ENCODE results near the gene SEPTIN5.

The SEPTIN5 gene

DNA sequence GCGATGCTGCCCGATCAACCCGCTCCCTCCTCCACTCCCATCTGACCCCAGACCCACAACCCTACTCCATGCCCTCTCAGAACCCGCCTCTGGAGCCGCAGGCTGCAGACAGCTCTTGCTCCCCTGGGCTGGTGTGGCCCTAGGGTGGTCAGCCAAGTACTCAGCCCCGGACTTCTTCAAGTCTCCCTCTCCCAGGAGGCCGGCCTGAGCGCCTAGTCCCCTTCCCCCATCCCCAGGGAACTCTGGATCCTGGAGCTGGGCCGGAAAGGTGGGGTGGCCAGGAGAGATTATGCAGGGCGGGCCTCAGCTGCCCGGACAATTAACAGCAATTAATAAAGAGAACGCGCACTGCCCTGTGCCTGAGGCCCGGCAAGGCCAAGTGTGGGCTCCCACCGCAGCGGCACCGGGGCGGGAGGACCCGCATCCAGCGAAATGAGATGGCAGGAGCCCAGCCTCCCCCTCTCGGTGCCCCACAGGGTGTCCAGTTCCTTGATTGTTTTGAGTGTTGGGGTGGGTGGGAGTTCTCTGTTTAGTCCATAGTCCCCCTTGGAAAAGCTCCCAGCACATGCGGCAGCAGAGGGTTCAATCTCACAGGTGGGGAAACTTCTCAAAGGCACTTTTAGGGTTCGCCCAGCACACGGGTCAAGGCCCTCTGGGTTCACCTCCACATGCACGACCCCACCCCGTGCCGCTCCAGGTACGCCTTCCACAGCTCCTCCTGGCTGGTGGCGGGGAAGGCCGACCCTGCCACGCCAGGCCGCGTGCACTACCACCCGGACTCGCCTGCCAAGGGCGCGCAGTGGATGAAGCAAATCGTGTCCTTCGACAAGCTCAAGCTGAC lies 49.4 kb downstream of the SEPTIN5 start:
- DNase-seq = no peak

DNA sequence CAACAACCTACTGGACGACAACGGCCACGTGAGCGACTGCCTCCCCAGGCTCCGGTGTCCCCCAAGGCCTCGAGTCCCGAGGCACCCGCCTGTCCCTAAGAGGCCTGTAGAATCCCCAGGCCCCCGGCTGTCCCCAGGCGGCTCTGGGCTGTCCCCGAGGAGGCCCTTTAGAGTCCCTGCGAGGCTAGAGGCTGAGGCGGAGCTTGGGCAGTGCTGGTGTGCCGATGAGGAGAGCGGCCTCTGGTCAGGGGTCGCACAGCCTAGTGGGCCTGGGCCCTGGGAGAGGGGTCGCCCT lies 49.9 kb downstream of the SEPTIN5 start:
- no peak for DNase-seq

DNA sequence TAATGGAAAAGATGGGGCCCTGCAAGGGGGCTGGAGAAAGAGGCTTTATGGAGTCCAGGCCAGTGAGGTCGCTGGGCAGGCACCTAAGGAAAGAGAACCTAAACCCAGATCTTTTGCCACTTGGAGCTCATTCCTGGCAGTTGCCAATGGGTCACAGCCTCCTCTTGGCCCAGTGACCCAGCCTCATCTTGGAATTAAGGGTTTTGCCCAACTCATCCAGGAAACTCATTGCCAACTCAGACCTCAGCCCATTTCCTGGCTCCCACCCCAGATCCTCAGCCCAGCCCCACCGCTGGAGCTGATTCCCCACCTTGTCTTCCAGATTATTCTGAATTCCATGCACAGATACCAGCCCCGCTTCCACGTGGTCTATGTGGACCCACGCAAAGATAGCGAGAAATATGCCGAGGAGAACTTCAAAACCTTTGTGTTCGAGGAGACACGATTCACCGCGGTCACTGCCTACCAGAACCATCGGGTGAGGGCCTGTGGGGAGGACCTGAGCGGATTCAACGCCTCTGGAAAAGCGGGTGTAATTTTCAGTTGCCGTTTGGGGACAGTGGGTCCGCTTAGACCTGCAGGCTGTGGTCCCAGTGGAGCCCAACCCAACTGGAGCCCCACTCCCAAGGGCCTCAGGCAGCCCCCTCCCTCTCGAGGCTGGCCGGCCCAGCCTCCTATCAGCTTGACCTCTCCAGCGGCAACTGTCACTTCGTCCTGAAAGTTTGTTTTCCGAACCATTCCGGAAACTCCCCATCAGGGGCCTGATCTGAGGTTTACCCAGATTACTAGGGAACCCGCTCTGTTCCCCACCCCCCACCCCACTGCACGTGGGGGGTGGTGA lies 50.6 kb downstream of the SEPTIN5 start:
- DNase-seq = no peak

DNA sequence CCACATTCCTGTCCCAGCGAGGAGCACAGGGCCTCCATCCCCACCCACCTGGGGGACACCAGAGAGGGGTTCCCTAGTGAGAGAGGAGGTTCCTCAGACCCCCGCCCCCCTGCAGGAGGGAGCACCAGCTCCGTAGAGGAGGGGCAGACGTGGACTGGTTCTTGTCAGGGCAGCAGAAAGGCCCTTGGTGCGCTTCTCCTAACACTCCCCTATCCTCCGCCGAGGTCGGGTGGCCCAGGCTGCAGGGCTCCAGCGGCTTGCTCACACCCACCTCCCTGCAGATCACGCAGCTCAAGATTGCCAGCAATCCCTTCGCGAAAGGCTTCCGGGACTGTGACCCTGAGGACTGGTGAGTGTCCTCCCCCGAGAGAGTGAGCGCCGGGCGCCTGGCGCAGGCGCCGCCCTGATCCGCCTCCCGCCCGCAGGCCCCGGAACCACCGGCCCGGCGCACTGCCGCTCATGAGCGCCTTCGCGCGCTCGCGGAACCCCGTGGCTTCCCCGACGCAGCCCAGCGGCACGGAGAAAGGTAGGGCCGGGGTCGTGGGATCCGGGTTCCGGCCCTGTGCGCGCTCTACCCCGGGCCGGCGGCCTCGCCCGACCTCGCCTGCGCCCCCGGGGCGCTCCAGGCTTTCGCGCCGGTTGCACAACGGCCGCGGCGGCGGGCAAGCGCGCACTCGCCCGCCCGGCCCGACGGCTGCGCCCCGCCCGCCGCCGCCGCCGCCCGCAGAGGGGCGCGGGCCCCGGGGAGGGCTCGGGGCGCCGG lies 51.4 kb downstream of the SEPTIN5 start:
- DNase-seq = no peak

DNA sequence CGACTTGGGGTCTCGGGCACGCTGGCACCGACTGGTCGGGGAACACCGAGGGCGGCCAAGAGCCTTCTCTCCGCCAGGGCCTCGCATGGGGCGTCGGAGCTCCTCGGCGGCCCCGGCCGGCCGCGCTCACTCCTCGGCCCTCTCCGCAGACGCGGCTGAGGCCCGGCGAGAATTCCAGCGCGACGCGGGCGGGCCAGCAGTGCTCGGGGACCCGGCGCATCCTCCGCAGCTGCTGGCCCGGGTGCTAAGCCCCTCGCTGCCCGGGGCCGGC lies 51.9 kb downstream of the SEPTIN5 start:
- DNase-seq = no peak

DNA sequence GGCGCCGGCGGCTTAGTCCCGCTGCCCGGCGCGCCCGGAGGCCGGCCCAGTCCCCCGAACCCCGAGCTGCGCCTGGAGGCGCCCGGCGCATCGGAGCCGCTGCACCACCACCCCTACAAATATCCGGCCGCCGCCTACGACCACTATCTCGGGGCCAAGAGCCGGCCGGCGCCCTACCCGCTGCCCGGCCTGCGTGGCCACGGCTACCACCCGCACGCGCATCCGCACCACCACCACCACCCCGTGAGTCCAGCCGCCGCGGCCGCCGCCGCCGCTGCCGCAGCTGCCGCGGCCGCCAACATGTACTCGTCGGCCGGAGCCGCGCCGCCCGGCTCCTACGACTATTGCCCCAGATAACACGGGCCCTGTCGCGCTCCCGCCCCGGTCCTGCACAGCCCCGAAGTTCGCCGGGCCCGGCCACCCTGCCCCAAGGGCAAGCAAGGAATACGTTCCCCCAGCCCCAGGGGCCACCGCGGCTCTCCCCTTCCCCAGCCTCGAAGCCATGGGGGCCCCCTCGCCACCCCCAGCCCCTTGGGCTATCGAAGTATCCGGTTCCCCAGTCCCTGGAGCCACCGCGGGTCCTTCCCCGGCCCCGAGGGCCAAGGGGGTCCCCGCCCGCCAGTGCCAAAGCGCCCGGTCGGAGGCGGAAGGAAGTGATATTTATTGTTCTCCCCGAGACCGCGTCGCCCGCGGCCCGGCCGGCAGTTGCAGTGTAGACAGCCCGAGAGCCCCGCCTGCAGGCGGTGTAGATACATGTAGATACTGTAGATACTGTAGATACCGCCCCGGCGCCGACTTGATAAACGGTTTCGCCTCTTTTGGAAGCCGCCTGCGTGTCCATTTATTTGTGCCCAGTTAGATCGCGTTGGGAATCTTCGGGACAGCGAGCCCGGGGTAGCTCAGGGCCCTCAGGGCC lies 52.5 kb downstream of the SEPTIN5 start:
- DNase-seq = peak; percentile 12

DNA sequence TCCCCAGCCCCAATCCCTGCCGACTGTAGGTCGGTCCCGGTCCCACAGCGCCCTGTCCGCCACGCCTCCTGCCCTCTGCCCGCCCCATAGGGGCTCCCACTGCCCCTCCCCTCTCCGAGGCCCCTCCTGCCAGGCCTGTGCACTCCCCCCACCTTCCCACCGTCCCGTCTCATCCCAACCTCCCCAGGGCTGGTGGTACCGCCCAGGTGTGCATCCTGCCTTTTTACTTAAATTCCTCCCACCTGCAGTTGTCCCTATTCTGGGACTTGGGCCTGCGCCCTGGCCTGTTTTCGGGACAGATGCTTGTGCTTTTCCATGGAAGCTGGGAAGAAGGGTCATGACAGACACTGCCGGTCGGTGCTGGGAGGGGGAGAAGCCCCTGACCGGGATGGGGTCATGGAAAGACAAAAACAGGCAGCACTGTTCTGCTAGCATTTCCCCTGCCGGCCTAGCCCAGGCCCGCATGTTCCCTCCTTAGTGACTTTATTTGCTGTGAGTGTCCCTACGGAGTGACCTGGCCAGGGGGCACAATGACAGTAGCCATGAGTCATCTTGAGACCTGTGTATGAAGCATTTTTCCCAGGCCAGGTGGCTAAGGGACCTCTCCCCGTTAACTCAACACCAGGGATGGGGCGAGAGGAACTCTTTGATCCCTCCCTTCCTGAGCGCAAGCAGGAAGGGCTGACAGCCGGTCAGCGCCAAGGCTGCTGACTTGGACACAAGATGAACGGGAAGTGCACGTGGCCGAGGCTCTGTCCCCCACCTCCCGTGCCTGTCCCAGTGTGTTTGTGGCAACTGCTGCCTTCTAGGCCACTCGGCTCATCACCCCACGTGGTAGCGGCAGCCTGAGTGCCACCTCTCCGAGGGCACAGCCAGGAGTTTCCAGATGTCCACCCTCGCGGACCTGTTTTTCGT lies 53.4 kb downstream of the SEPTIN5 start:
- DNase-seq = no peak

DNA sequence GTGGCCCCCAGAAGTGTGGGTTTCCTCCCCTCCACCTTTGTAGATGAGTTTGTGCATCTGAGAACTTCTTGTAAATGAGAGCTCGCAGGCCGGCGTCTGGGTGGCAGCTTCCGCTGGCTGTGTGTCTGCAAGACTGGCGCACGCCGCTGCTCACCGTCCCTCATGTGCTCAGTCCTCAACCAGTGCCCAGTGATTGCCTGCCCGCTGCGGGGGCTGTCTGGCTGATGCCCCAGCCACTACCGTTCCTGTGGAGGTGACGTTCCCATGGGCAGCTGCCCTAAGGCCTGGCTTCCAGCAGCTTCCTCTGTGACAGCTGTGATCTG lies 55.1 kb downstream of the SEPTIN5 start:
- no peak for DNase-seq

DNA sequence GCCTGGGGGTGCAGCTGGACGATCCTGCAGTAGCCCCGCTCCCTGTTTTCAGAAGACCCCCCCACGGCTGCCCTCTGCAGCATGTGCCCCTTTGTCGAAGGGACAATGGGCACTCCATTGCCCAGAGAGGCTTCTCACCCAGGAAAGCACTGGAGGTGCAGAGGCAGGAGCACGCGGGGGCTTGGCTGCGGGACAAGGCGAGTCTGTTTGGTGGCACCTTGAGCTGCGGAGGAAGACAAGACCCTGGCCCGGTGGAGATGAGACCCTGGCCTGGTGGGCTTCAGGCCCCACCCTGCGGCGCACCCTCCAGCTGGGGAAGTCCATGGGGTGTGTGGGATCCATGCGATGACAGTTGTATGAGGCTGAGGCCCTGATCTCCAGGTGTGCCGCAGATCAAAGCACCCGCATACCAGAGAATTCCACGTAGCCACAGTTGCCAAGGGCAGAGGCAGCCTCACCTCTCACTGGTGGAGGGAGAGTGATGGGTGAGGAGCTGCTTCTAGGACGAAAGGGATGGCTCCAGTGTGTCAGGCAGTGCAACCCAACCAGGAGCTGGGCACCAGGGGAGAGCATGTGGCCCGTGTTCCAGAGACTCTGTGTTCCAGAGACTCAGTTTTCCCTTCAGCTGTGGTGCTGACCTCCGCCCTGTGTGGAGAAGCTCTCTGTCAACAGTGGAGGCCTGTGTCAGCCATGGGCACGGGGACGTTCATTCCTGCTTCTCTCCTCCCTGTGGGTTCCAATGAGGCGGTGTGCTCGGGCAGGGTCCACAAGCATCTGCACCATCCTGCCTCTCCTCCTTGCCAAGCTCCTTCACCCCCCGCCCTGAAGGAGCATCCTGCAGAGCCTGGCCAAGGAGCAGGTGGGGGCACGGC lies 56.3 kb downstream of the SEPTIN5 start:
- DNase-seq = no peak

DNA sequence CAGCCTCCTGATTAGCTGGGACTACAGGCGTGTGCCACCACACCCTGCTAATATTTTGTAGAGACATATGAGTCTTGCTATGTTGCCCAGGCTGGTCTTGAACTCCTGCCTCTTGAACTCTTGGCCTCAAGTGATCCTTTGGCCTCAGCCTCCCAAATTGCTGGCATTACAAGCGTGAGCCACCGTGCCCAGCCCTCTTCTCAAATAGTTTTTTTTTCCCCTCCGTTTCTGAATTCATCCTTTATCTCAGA lies 58.0 kb downstream of the SEPTIN5 start:
- DNase-seq = no peak
